ENCODE data around the gene GPR153. TPM values are rescaled to one million over a fixed set of nuclear protein-coding genes. Genes with fewer than 3 reads are reported as not detected.
A peak's percentile ranks its signal among the peaks of the same experiment; 100 is the strongest.

GPR153 gene
- total and polyA plus RNA-seq, 2 of the 13 experiments (the other 11 are each of a cell fraction or from before 2014, with no cell fraction given), result 0.22 to 0.31 TPM

DNA sequence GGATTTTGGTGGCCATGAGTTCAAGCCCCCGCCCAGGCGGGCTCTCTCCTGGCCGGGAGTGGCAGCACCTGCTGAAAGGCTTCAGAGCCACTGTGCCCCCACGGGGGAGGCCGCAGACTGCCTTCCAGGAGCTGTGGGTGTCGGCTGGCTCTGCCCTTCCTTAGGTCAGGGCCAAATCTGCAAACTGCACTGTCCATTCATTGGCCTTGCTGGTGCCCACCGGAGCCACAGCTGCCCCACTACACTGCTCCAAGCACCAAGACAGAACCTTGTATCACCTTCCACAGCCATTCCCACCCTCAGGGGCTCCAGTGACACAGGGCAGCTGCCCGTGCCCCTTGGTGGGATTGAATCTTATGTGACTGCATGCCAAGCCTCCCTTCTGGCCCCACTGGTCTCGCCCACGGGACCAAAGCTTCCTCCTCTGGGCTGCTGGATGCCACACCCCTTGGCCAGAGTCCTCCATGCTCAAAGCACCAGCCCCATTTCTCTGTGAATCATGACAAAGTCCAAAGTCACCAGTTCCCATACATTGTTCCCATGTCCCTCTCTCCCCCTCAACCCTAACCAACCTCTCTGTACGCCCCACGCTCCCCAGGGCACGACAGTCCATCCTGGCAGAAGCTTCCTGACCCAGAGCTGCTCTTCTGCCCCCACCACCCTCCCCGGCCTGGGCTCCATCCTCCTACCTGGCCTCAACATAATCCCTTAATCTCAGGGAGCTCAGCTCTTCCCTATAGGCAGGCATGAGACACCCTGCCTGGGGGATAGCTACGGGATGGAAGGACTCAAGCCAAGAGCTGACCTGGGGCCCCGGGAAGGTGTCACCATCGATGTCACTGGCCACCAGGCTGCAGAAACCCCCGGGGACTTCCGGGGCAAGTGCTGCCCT lies 20.9 kb upstream of the GPR153 start (continued):
- TF ChIP-seq, protein P1, sequence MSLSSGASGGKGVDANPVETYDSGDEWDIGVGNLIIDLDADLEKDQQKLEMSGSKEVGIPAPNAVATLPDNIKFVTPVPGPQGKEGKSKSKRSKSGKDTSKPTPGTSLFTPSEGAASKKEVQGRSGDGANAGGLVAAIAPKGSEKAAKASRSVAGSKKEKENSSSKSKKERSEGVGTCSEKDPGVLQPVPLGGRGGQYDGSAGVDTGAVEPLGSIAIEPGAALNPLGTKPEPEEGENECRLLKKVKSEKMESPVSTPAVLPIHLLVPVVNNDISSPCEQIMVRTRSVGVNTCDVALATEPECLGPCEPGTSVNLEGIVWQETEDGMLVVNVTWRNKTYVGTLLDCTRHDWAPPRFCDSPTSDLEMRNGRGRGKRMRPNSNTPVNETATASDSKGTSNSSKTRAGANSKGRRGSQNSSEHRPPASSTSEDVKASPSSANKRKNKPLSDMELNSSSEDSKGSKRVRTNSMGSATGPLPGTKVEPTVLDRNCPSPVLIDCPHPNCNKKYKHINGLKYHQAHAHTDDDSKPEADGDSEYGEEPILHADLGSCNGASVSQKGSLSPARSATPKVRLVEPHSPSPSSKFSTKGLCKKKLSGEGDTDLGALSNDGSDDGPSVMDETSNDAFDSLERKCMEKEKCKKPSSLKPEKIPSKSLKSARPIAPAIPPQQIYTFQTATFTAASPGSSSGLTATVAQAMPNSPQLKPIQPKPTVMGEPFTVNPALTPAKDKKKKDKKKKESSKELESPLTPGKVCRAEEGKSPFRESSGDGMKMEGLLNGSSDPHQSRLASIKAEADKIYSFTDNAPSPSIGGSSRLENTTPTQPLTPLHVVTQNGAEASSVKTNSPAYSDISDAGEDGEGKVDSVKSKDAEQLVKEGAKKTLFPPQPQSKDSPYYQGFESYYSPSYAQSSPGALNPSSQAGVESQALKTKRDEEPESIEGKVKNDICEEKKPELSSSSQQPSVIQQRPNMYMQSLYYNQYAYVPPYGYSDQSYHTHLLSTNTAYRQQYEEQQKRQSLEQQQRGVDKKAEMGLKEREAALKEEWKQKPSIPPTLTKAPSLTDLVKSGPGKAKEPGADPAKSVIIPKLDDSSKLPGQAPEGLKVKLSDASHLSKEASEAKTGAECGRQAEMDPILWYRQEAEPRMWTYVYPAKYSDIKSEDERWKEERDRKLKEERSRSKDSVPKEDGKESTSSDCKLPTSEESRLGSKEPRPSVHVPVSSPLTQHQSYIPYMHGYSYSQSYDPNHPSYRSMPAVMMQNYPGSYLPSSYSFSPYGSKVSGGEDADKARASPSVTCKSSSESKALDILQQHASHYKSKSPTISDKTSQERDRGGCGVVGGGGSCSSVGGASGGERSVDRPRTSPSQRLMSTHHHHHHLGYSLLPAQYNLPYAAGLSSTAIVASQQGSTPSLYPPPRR (CRISPR knock-in tag; IDR thresholded peaks at IDR 0.05; ENCODE audit: borderline replicate concordance), result 0 out of 2 replicates have a peak, but pooled peaks have one; percentile 22
- TF ChIP-seq, protein P2, sequence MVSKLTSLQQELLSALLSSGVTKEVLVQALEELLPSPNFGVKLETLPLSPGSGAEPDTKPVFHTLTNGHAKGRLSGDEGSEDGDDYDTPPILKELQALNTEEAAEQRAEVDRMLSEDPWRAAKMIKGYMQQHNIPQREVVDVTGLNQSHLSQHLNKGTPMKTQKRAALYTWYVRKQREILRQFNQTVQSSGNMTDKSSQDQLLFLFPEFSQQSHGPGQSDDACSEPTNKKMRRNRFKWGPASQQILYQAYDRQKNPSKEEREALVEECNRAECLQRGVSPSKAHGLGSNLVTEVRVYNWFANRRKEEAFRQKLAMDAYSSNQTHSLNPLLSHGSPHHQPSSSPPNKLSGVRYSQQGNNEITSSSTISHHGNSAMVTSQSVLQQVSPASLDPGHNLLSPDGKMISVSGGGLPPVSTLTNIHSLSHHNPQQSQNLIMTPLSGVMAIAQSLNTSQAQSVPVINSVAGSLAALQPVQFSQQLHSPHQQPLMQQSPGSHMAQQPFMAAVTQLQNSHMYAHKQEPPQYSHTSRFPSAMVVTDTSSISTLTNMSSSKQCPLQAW (CRISPR knock-in tag; IDR thresholded peaks at IDR 0.05), result no peak
- 0 out of 2 replicates have a peak, but pooled peaks have one; percentile 26 for TF ChIP-seq FOSL2 (CRISPR knock-in tag; IDR thresholded peaks at IDR 0.05)
- no peak for TF ChIP-seq GLI4 (CRISPR knock-in tag; IDR thresholded peaks at IDR 0.05; ENCODE audit: borderline replicate concordance)
- peak; percentile 77 for TF ChIP-seq ZNF644 (CRISPR knock-in tag; IDR thresholded peaks at IDR 0.05; ENCODE audit: low read depth)
- peak; percentile 47 for TF ChIP-seq ZNF629 (CRISPR knock-in tag; conservative IDR thresholded peaks at IDR 0.05)
- 0 out of 2 replicates have a peak, but pooled peaks have one; percentile 30 for TF ChIP-seq HDAC1 (CRISPR knock-in tag; IDR thresholded peaks at IDR 0.05)
- TF ChIP-seq ZNF230 (CRISPR knock-in tag; IDR thresholded peaks at IDR 0.05), result no peak
- TF ChIP-seq SP5 (CRISPR knock-in tag; IDR thresholded peaks at IDR 0.05; ENCODE audit: borderline replicate concordance, low read depth), result peak; percentile 51; the same call in 1 of the 2 replicates
- peak; percentile 60 for TF ChIP-seq NCOR1 (IDR thresholded peaks at IDR 0.05; ENCODE audit: borderline replicate concordance, low read length)
- 0 out of 2 replicates have a peak, but pooled peaks have one; percentile 29 for TF ChIP-seq DPF2 (CRISPR knock-in tag; IDR thresholded peaks at IDR 0.05; ENCODE audit: borderline replicate concordance, low read depth)
- TF ChIP-seq HNRNPL (IDR thresholded peaks at IDR 0.05; ENCODE audit: low read depth, low read length), result peak; percentile 73; the same call in 1 of the 2 replicates
- peak; percentile 22; the same call in 1 of the 2 replicates for TF ChIP-seq SALL1 (CRISPR knock-in tag; IDR thresholded peaks at IDR 0.05)
- TF ChIP-seq HDAC2 (CRISPR knock-in tag; IDR thresholded peaks at IDR 0.05), result 0 out of 2 replicates have a peak, but pooled peaks have one; percentile 24
- peak; percentile 52; the same call in 1 of the 2 replicates for TF ChIP-seq SAP130 (CRISPR knock-in tag; IDR thresholded peaks at IDR 0.05; ENCODE audit: low read depth)
- no peak for TF ChIP-seq ZSCAN12 (CRISPR knock-in tag; IDR thresholded peaks at IDR 0.05)
- TF ChIP-seq RARA (CRISPR knock-in tag; IDR thresholded peaks at IDR 0.05), result no peak
- TF ChIP-seq LCORL (IDR thresholded peaks at IDR 0.05), result no peak
- TF ChIP-seq LCORL (CRISPR knock-in tag; IDR thresholded peaks at IDR 0.05), result peak; percentile 31; the same call in 1 of the 2 replicates
- TF ChIP-seq ZZZ3 (CRISPR knock-in tag; IDR thresholded peaks at IDR 0.05; ENCODE audit: borderline replicate concordance), result no peak
- TF ChIP-seq, protein P3, sequence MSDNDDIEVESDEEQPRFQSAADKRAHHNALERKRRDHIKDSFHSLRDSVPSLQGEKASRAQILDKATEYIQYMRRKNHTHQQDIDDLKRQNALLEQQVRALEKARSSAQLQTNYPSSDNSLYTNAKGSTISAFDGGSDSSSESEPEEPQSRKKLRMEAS (IDR thresholded peaks at IDR 0.05), result 0 out of 2 replicates have a peak, but pooled peaks have one; percentile 19

All from HepG2 (cell line).